Bronchial epithelial cell (primary cell): ENCODE results near the gene C3orf70. TPM values are rescaled to one million over a fixed set of nuclear protein-coding genes. Genes with fewer than 3 reads are reported as not detected.

Experiments used
- DNase-seq: peaks from one replicate; pipeline ENCODE4 v3.0.0-alpha.2; 2010; ENCODE audit warnings: low read depth
- FAIRE-seq: peaks from 2 replicates; lab custom pipeline; 2011; peaks lifted over from hg19 to GRCh38; lab: Jason Lieb, UNC
- H3K27me3 ChIP-seq: 2 replicates; pipeline ENCODE4 v1.5.1; 2011; ENCODE audit warnings: low read length; ENCODE audit not compliant: control insufficient read depth, insufficient read depth
- H3K36me3 ChIP-seq: 2 replicates; pipeline ENCODE4 v1.5.1; 2011; ENCODE audit warnings: low read length; ENCODE audit not compliant: control insufficient read depth, insufficient read depth
- H3K4me3 ChIP-seq: 2 replicates; pipeline ENCODE4 v1.5.1; 2011; ENCODE audit warnings: mild to moderate bottlenecking, low read depth, low read length, control low read depth
- total RNA-seq: library from RNA; depleted of rRNA; stranded (reverse); fragments of >200 nt; gene quantifications from 2 replicates; pipeline ENCODE4 v1.2.1, GENCODE V29; 2014
- TF ChIP-seq, protein P1 (sequence below): IDR thresholded peaks from 2 replicates; pipeline ENCODE4 v1.5.1; 2011; ENCODE audit warnings: mild to moderate bottlenecking, moderate library complexity, low read length, control low read depth, inconsistent platforms; ENCODE audit not compliant: insufficient read depth, severe bottlenecking

Gene C3orf70
- total RNA-seq, 1 donor from 2014 or later, result under 0.01 TPM

DNA sequence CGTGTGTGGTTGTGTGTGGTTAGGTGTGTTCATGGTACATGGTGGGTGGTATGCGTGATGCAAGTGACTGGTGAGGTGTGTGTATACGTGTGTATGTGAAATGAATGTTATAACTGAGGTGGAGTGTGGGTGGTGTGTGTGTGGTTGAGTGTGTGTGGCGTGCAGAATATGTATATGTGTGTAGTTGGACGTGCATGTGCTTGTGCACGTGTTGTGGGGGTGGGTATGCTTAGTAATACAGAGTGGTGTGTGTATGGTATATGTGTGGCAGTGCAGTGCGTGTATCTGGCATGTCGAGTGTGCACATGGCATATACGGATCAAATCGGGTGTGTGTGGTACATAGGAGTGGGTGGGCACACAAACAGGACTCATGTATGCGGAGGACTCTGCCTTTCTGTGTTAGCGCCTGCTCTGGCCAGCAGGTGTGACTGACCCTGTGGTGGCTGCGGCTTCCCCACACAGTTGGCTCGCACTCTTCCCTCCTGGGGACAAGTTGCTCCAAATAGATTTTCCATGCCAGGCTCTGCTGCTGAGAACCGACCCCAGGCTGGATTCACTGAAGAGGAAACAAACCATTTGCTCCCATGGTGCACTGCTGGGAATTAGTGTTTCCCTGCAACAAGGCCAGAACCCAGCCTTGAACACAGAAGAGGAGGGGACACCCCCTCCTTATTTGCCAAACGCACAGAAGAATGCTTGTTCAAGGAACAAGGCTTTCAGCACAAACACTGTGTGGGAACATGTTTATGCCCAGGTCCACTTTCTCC is 1.2 kb upstream of the C3orf70 start:
- no peak for DNase-seq
- peak; percentile 64 for FAIRE-seq
- TF ChIP-seq, protein P1, sequence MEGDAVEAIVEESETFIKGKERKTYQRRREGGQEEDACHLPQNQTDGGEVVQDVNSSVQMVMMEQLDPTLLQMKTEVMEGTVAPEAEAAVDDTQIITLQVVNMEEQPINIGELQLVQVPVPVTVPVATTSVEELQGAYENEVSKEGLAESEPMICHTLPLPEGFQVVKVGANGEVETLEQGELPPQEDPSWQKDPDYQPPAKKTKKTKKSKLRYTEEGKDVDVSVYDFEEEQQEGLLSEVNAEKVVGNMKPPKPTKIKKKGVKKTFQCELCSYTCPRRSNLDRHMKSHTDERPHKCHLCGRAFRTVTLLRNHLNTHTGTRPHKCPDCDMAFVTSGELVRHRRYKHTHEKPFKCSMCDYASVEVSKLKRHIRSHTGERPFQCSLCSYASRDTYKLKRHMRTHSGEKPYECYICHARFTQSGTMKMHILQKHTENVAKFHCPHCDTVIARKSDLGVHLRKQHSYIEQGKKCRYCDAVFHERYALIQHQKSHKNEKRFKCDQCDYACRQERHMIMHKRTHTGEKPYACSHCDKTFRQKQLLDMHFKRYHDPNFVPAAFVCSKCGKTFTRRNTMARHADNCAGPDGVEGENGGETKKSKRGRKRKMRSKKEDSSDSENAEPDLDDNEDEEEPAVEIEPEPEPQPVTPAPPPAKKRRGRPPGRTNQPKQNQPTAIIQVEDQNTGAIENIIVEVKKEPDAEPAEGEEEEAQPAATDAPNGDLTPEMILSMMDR, result no peak
- no peaks in the 10 kb centered on the region for H3K36me3 ChIP-seq
- peaks cover 43% of the 10 kb centered on the region for H3K27me3 ChIP-seq
- no peak overlapping the region for H3K4me3 ChIP-seq

DNA sequence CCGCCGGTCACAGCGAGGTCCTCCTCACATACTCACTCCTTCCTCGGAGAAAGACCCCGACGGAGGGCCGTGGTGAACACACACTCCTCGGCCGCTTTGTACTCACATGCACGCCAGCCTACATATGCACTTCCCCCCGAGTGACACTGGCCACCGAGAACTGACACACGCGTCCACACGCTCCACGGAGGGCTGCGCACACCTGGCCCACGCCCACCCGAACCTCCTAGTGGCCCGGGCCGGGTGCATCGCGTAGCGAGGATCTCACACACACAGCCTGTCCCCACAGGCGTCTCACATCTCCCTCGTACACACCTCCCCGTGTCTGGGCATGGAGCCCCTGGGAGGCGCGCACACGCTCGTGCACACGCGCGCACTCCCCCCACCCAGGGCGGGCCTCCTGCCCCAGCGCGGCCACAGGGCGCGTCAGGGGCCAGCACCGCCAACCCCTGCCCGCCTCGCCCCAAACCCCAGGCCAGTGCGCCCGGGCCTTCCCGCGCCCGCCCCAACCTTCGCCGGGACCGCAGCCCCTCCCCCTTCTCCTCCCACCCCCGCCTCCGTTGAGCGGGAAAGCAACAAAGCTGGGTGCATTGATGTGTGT is 411 bp upstream of the C3orf70 start:
- TF ChIP-seq, protein P1, result no peak
- DNase-seq (no peak), FAIRE-seq (no peak)
- H3K27me3 ChIP-seq, result peaks cover 44% of the 10 kb centered on the region
- H3K4me3 ChIP-seq, result peak overlapping the region; percentile 31
- no peaks in the 10 kb centered on the region for H3K36me3 ChIP-seq

GRCh38 chr3:185151964-185152409 is 873 bp downstream of the C3orf70 start:
- H3K27me3 ChIP-seq, result peaks cover 41% of the 10 kb centered on the region
- DNase-seq, result no peak
- H3K4me3 ChIP-seq, result no peak overlapping the region

GRCh38 chr3:185151101-185151963 is 1.5 kb downstream of the C3orf70 start:
- no peak overlapping the region for H3K4me3 ChIP-seq
- H3K36me3 ChIP-seq, result no peaks in the 10 kb centered on the region
- FAIRE-seq (no peak), DNase-seq (peak; percentile 13)
- TF ChIP-seq, protein P1, result no peak
- H3K27me3 ChIP-seq, result peaks cover 40% of the 10 kb centered on the region

More at GRCh38 chr3:185151964-185152409, 873 bp downstream of the C3orf70 start:
- TF ChIP-seq, protein P1, result no peak
- FAIRE-seq, result no peak
- no peaks in the 10 kb centered on the region for H3K36me3 ChIP-seq

- DNase-seq, result no peak
- no peaks in the 10 kb centered on the region for H3K36me3 ChIP-seq
- H3K4me3 ChIP-seq, result no peak overlapping the region
- H3K27me3 ChIP-seq, result peaks cover 41% of the 10 kb centered on the region
- TF ChIP-seq, protein P1, result no peak
- no peak for FAIRE-seq
Measured at GRCh38 chr3:185150561-185150960, 2.3 kb downstream of the C3orf70 start.
